GM21717 (cell line): ENCODE data around the gene KIF6.

Source experiments
- ATAC-seq: cut with Tn5 transposase; IDR thresholded peaks from one replicate; pipeline ENCODE4 v1.9.1; 2021; ENCODE audit warnings: mild to moderate bottlenecking, moderate library complexity; ENCODE audit not compliant: unreplicated experiment

Gene KIF6

DNA sequence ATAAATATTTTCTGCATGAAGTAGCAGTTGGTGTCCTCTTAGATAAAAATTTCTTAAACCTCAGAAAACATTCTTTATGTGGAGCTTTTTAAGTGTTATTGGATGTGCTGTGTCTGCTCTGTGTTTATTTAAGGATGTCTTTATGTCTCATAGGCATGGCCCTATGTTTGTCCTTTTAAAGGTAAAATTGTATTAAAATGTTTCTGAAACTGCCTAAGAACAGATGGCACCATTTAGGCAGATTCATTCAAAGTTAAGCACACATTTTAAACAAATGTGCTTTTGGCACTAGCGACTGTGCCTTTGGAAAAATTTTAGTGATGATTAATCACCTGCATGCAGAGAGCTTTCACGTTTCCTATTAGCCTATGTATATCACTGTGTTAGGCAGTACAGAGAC lies 125.2 kb downstream of the KIF6 start:
- no peak for ATAC-seq

DNA sequence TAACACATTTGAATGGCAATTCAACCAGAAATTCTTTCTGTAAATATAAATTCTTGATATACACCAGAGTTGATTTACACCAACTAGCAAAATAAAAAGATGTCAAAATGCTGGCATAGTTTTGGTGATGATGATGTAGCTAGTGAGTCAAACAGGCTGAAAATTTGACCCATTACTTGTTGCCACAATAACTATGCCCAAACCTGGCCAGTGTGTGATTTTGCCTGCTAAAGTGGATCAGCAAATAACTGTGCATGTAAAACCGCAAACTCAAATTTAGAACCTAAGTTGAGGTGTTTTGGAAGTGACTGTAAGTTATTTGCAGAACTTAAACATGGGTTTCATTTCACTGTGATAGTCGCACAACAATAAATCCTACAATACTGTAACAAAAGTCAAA lies 125.9 kb downstream of the KIF6 start:
- no peak for ATAC-seq

DNA sequence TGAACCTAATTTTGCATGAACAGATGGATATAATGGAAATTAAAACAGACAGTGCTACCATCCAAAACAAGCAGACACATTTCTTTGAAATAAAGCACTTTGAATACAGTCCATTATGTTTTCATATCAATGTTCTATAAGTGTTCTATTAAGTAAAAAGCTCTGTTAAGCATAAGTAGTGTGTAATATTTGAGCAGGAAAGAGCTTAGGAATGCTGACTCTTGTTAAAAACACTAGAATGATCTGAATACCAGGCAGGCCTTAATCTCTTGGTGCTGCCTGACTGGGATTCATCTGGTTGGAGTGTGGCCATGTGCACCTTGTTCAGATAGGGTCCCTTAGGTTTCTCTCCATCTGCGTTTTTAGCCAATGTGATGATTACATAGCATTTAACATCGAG lies 130.9 kb downstream of the KIF6 start:
- ATAC-seq, result no peak

DNA sequence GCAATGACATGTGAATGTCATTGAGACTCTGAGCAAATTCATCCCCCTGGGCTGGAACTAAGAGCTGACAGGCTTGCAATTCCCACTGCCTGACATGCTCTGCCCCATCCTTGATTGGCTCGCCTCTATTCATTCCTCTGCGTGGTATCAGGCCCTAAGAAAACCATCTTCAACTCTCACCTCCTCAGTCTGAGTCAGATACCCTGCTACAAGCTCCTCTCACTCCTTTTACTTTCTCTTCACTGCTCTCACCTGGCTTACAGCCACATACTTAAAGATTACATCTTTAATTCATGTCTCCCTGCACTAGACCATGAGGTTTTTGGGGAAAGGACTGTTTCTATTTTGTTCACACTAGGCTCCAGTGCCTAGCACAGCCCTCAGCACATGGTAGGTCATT lies 131.6 kb downstream of the KIF6 start:
- ATAC-seq, result no peak

DNA sequence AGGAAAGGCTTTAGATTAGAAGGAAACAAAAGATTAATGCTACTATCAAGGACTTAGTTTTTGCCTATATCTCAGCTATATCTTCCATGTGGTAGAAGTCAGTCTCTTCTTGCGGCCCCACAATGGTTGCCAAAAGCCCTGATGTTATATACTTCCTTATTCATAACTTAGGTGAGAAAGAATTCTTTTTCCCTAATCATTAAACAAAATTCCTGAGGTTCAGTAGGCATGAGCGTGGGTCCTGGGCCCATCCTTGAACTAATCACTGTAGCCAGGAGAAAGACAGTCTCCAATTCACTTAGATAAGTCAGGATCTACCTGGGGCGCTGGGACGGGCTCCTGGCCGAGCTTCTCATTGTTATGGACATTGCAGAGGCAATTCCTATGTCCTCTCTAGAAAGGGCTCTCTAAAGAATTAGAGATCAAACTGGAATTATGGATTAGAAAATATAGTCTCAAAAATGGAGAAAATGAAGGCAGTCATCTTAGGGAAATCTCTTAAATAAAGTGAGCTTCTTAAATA lies 134.3 kb downstream of the KIF6 start:
- no peak for ATAC-seq

DNA sequence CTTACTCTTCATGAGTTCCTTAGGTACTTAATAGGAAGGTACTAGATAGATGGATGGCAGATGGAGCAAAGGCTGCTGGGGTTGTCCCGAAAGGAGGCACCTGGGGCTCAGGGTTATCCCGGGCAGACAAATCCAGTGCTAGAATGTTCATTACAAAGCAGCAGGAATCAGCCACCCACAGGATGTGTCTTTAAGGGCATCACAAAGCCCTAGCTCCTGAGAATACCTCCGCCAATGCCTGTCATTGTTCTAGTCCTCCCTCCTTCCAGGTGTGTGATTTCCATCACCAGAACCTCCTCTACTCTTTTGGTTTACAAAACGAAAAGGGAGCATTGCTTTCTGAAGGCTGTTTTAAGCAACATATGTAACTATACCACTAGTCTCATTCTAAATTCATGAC lies 138.1 kb downstream of the KIF6 start:
- ATAC-seq, result no peak

DNA sequence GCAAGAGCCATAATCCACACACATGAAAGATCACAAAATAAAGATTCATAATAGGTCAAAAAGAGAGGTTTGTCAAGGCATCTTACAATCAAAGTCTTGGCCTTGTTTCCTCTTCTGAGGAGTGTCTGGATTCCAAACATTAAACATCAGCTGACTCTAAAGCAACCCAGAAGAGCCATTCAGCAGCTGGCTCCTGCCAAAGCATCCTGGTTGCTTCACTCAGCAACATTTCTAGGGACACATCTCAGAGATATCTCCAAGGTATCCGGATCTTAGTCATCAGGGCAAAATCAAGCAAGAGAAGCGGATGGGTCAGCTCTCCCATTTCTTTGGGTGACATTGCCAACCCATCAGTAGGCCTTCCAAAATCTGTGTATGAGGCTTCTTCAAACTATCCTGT lies 139.6 kb downstream of the KIF6 start:
- no peak for ATAC-seq

DNA sequence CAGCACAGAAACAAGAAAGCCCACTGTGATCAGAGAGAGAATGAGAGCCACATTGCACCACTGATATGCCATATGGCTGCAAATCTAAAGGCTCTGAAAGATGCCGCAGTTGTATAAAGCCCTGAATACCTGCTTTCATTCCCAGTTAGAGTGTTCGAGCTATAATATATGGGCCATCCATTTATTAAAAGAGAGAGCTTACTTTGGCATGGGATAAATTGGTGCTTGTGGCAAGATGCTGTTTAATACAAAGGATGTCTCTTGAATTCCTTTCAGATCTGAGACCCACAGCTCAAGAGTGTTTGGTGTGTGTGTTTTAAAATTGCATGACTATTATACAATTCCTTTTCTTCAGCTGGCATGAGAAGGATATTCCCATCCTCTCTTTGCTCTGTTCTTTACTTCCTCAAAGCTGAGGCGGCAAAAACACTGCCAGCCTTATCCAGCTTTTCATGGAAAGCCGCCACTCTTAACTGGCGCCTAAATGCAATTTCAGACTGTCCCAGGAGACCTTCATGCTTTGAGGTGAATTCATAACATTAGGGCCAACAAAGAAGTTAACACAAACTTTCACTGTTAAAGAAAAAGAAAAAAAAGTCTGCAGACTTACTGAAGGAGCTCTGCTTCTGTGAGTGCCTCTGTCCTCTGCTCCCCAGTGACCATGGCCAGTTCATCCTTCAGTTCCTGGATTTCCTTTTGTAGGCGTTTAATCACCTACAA lies 147.6 kb downstream of the KIF6 start:
- no peak for ATAC-seq

DNA sequence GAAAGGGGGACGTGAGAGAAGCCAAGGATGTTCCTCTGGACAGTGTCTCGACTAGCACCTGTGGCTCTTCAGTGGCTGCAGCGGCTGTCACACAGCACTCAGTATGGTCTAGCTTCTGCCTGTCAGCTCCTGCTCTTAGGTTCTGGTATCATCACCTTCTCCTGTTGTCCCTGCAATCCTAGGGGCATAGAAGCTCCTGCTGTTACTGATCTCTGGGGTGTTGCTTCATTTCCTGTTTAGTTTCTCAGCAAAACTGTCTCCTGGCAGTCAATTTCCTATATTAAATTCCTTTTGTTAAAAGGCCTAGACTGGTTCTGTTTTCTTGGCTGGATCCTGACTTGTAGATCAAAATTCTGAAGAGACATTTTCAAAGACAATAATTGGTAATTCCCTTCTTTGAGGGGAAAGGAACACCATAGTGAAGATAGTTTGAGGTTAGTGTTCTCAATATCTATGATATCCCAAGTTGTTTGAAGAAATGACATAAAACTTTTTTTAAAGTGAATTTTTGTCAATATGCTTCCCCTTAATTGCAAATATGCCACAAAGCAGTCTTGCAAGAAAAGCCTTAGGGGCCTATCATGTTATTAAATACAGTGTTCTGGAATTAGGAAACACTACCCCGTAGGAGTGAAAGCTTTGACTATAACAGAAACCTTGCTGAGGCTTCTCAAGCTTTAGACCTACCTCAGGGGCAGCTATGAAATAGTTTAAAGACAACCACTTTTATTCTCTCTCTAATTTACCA lies 148.5 kb downstream of the KIF6 start:
- ATAC-seq, result no peak

DNA sequence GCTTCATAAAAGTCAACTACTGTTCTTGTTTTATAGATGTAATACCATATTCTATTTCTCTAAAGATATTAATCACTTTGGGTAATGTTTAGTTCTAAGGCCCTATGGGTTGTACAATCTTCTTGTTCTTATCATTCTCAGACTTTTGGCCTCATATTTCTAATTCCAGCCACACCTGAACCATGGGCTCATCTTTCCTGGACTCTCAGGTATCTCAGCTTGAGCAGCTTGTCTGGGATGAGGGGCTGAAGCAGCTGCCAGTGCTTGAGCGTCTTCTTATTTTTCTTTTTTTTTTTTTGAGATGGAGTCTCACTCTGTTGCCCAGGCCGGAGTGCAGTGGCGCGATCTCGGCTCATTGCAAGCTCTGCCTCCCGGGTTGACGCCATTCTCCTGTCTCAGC lies 150.2 kb downstream of the KIF6 start:
- no peak for ATAC-seq

DNA sequence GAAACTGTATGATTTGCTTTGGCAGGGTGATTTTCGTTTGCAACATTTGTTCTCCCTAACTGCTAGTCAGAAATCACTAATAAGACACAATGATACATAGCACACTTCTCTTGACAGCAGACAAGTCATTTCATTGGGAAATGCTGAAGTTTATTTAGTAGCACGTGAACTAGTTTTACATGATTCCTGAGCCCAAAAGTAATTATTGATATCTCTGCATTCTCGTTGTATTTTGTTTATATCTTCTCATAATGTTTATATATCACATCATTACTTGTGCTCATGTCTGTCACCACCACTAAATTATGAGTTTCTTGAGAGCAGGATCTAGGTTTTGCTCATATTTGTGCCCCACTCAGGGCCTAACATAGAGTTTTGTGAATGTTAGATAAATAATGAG lies 151.7 kb downstream of the KIF6 start:
- no peak for ATAC-seq

DNA sequence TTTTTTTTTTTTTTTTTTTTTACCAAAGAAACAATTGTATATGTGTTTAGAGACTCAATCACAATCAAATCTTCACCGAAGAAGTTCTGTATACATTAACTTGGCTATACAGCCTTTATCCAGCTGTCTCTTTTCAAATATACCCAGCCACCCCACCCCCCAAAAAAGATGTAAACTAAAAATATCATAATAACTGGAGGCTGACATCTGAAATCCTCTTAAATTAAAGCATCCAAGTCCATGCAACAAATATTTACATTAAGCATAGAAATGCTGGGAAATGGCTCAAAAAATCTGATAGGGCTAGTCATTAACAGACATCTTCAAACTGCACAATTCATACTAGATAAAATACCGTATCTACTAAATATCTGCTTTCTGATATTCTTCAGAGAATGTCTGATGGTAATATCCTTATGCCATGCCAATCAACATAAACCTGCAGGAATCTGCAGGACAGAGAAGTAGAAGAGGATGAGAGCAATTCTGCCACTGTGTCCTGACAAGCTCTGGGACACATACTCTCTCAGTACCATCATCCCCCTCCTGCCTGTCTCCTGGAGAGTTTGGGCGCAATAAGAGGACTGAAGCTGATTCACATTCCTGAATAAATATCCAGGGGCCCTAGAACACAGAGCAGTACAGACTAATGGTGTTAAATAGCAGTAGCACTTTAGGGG lies 152.4 kb downstream of the KIF6 start:
- no peak for ATAC-seq

DNA sequence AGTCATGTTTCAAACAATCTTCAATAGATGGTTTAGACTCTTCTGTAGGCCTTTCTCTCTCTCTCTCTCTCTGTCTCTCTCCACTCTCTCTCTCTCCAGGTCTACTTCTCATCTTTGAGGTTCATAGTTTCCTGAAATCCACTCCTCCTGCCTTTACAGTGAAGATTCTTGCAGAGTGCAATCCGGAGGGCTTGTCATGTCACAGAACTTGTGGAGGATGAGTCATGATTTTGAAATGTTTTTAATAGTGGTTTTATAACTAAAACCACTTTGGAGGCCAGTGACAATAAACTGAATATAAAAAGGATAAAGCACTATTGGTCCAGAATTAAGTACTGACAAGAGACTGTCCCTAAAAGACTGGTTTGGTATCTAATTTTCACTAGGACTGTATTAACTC lies 156.3 kb downstream of the KIF6 start:
- ATAC-seq, result no peak

DNA sequence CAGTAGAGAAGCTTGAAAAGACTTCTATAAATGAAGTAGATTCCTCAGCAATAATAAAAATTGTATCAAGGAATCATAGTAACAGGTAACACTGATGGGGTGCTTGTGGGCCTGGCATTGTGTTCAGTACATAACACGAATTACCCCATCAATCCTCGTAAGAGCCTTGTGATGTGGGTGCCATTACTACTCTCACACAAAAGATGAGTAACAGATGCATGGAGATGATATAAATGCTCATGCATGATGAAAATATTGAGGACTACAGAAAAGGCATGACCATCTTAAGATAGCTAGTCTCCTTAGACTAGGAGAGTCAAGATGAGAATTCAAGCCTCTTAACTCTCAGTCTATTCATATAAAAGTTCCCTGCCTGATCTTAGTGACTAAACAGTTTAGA lies 158.1 kb downstream of the KIF6 start:
- ATAC-seq, result no peak

DNA sequence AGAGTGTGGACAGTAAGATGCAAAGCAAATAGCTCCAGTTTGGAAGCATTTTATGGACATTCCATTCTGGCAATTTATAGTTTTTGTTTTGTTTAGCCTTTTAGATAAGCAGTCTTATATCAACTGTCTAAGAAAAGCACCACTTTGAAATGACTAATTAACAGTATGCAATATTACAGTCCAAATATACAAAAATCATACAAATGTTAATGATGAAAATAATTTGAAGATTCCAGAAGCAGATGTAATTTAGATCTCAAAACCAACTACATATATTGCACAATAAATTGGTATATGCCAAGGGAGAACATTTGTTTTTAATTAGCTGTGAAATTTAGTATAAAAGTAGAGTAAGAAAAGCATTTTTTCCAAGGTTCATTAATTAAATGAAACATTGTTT lies 158.8 kb downstream of the KIF6 start:
- ATAC-seq, result no peak

DNA sequence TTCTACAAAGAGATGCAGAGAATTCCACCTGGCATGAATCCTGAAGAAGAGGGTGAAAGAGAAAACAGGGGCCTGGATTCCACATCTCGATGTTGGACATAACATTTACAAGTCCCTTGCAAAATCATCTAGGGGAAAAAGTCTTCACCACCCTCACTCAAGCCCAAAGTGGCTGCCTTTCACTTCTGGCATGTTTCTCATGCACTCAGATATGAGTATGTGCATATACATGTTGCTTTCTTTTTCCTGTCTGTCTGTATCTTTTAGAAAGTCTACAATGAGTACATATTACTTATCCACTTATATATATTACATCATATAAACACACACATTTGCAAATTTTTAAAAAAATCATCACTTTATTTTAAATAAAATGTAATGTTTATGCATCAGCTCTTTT lies 159.3 kb downstream of the KIF6 start:
- no peak for ATAC-seq

DNA sequence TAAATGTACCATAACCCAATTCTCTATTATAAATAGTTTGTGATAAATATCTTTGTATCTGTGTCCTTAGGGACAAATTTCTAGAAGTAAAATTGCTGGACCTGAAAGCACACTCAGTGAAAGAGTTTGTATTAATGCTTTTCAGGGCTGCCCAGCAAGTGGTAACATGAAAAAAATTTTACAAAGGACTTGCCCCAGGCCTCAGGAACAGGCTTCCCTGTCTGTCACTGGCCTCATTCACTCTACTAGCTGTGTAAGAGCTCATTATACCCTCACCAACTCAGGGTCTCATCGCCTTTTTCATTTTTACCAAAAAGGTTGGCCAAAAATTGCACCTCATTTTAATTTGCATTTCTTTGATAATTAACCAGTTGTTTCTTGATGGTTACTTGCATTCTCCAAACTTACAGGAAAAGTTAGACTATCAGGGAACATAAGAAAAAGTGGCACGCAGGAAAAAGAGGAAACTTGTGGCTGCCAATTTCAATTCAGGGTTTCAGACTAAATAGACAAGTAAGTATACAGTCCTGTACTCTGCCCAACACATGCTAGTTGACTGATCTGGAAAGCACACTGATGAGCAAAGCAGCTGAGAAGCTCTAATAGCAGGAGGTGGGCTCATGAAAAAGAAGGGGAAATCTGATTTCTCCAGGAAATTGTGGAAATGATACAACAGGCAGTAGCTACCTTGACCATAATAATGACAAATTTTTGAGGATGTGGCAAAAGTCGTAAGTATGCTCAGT lies 161.5 kb downstream of the KIF6 start:
- no peak for ATAC-seq

DNA sequence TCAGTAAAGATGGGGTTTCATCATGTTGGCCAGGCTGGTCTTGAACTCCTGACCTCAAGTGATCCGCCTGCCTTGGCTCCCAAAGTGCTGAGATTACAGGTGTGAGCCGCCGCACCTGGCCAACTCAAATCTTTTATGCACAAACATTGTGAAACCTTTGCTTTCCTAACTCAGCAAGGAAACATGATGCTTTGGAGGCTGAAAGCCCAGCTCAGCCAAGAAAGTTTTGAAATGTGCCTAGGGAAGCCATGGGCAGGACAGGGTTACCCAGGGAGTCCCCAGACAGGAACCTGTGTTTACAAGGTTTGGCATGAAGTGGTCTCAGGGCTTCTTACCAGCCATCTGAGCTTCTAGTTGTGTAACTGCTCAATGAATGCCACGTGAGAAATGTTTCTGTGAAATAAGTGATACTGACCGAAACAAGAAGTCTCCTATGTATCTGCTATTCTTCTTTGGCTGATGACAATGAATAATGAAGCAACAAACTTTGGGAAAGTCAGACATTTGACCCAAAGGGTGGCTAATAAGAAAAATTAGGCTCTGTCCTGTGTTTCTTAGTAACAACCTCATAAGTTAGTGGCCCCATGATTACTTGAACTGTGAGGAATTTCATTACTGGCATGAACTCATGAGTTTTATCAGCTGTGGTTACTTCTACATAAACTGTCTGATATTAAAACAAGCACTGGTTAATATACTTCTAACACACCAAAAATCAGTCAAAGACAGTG lies 163.5 kb downstream of the KIF6 start:
- ATAC-seq, result no peak

DNA sequence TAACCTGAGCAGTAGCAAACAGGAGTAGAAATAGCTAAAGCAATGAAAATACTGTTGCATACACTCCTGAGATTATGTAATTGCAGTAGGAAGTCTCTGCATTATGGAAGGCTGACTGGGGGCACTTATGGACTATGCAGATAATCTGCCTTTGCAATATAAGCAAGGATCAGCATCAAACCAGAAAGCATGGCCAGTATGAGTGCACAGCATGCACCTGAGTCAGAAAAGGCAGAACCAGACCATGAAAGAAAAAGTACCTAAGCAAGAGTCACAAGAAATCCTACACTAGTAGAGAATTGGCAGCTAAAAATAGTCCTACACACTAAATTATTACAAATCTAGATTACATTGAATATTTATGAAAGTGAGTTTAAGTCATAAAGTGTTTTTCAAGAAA lies 164.3 kb downstream of the KIF6 start:
- no peak for ATAC-seq

DNA sequence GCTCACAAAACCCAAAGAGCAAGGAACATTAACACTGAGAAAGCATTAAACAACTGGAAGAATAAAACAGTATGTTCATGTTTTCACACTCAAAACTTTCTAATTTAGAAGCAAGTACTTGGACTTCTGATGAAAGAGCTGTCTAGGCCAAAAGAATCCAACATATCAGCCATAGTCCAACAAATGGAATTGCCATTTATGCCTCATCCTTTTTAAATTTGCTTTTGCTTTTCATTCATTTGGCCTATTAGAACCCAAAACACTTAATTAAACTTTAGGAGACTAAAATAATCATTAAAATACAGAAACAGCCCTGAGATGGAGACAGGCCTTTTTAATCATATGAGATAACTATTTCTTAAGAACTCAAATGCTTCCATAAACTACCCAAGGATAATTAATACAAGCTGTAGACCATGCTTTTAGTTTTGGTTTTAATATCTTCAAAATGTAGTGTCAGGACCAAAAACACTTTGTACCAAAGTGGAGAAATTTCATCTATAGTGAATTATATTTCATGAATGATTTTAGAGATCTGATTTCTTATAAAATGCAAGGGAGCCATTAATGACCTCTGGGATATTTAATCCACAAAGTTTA lies 166.5 kb downstream of the KIF6 start:
- no peak for ATAC-seq
